ENCODE measurements around the gene PRKX.
"Not testable (repeated sequence)": the region's sequence is repeated elsewhere in the genome, so short reads cannot be mapped to it uniquely, and the experiment has no call there.

The PRKX gene

DNA sequence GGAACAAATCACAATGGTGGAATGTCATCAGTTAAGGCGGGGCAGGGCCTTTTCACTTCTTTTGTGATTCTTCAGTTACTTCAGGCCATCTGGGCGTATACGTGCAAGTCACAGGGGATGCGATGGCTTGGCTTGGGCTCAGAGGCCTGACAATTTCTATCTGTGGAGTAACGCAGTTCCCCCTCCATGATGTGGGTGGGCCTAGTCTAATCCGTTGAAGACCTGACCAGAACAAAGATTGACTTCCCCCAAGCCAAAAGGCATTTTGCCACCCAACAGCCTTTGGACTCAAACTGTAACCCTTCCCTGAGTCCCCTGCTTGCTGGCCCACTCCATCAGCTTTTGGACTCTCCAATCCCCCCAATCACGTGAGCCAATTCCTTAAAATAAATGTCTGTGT lies 153.4 kb downstream of the PRKX start:
- not testable (repeated sequence) for DNase-seq
